ENCODE measurements around the gene HHATL. TPM values are rescaled to one million over a fixed set of nuclear protein-coding genes. Genes with fewer than 3 reads are reported as not detected.

Gene HHATL
- total RNA-seq, 1 experiment from 2014 or later = not detected

GRCh38 chr3:42661593-42662022 lies 41.0 kb downstream of the HHATL start:
- POLR2A ChIA-PET (ENCODE audit: low non-redundant PET) = no interaction called here

GRCh38 chr3:42660898-42661297 lies 41.7 kb downstream of the HHATL start:
- H3K27ac ChIP-seq (ENCODE audit: low read depth, low read length, poor library complexity, severe bottlenecking) = no peak overlapping the region
- no TSS peak for BruUV-seq (replicated peaks)
- POLR2A ChIA-PET (ENCODE audit: low non-redundant PET) = no interaction called here
- CTCF ChIA-PET = no interaction called here
- intact Hi-C loops (cut with micrococcal nuclease; ENCODE audit: unreplicated experiment) = no loop called here
- DNase-seq (ENCODE audit: low spot score) = no peak
- no peaks in the 10 kb centered on the region for H3K27me3 ChIP-seq (replicated peaks; ENCODE audit: insufficient read depth, low read depth, low read length, poor library complexity)
- no peaks in the 10 kb centered on the region for H3K9me3 ChIP-seq (ENCODE audit: low read depth, low read length, poor library complexity, severe bottlenecking)
- peaks cover 3% of the 10 kb centered on the region for H3K36me3 ChIP-seq (ENCODE audit: insufficient read depth, low read length, poor library complexity, severe bottlenecking)
- TF ChIP-seq CTCF (conservative IDR thresholded peaks at IDR 0.05; ENCODE audit: low read depth, low read length) (no peak), EZH2 (IDR thresholded peaks at IDR 0.05; ENCODE audit: borderline replicate concordance, low read depth, low read length, poor library complexity, severe bottlenecking) (no peak)
- no peak overlapping the region for H3K4me3 ChIP-seq (ENCODE audit: low read depth, low read length, poor library complexity, severe bottlenecking)
- H3K4me1 ChIP-seq (ENCODE audit: insufficient read depth, low read length, poor library complexity, severe bottlenecking) = no peaks in the 10 kb centered on the region

More at GRCh38 chr3:42661593-42662022, 41.0 kb downstream of the HHATL start:
- TF ChIP-seq CTCF (conservative IDR thresholded peaks at IDR 0.05; ENCODE audit: low read depth, low read length) (no peak), EZH2 (IDR thresholded peaks at IDR 0.05; ENCODE audit: borderline replicate concordance, low read depth, low read length, poor library complexity, severe bottlenecking) (no peak)
- BruUV-seq (replicated peaks) = no TSS peak
- CTCF ChIA-PET = no interaction called here
- intact Hi-C loops (cut with micrococcal nuclease; ENCODE audit: unreplicated experiment) = no loop called here
- Histone ChIP-seq H3K27ac (ENCODE audit: low read depth, low read length, poor library complexity, severe bottlenecking) (no peak overlapping the region), H3K9me3 (ENCODE audit: low read depth, low read length, poor library complexity, severe bottlenecking) (no peaks in the 10 kb centered on the region), H3K4me3 (ENCODE audit: low read depth, low read length, poor library complexity, severe bottlenecking) (no peak overlapping the region), H3K27me3 (replicated peaks; ENCODE audit: insufficient read depth, low read depth, low read length, poor library complexity) (no peaks in the 10 kb centered on the region), H3K36me3 (ENCODE audit: insufficient read depth, low read length, poor library complexity, severe bottlenecking) (peaks cover 3% of the 10 kb centered on the region), H3K4me1 (ENCODE audit: insufficient read depth, low read length, poor library complexity, severe bottlenecking) (no peaks in the 10 kb centered on the region)
- no peak for DNase-seq (ENCODE audit: low spot score)

GRCh38 chr3:42660131-42660715 lies 42.4 kb downstream of the HHATL start:
- peaks cover 3% of the 10 kb centered on the region for H3K36me3 ChIP-seq (ENCODE audit: insufficient read depth, low read length, poor library complexity, severe bottlenecking)
- no peaks in the 10 kb centered on the region for H3K27me3 ChIP-seq (replicated peaks; ENCODE audit: insufficient read depth, low read depth, low read length, poor library complexity)
- H3K4me3 ChIP-seq (ENCODE audit: low read depth, low read length, poor library complexity, severe bottlenecking) = no peak overlapping the region
- intact Hi-C loops (cut with micrococcal nuclease; ENCODE audit: unreplicated experiment) = no loop called here
- no TSS peak for BruUV-seq (replicated peaks)
- TF ChIP-seq CTCF (conservative IDR thresholded peaks at IDR 0.05; ENCODE audit: low read depth, low read length) (no peak), EZH2 (IDR thresholded peaks at IDR 0.05; ENCODE audit: borderline replicate concordance, low read depth, low read length, poor library complexity, severe bottlenecking) (no peak)
- no peak for DNase-seq (ENCODE audit: low spot score)
- no peak overlapping the region for H3K27ac ChIP-seq (ENCODE audit: low read depth, low read length, poor library complexity, severe bottlenecking)
- ChIA-PET POLR2A (ENCODE audit: low non-redundant PET) (no interaction called here), CTCF (no interaction called here)
- H3K9me3 ChIP-seq (ENCODE audit: low read depth, low read length, poor library complexity, severe bottlenecking) = no peaks in the 10 kb centered on the region
- H3K4me1 ChIP-seq (ENCODE audit: insufficient read depth, low read length, poor library complexity, severe bottlenecking) = no peaks in the 10 kb centered on the region
